Right lobe of liver (tissue), 4 donors: Measurements from ENCODE around the gene SSR4.

Experiments used
- POLR2A ChIP-seq: fragments of 450-650 bp; IDR thresholded peaks from one replicate; pipeline ENCODE4 v1.6.1; 2017; ENCODE audit warnings: antibody characterized with exemption, mild to moderate bottlenecking
- TF ChIP-seq, protein P1 (sequence below), 4 donors: fragments of 200-600 bp in 3 of 4; fragments of 450-650 bp in 1 of 4; IDR thresholded peaks; one replicate each; pipeline versions ENCODE4 v1.5.1 to v1.8.0; 2016 to 2022; ENCODE audit warnings: antibody characterized with exemption in 4 of 4, mild to moderate bottlenecking in 2 of 4
- donor health status: DM: no; HTN: no; CAD: no.
- donor health status: DM: no; HTN: no; CAD: no.
- donor health status: DM: no; HTN: yes; CAD: no.

DNA sequence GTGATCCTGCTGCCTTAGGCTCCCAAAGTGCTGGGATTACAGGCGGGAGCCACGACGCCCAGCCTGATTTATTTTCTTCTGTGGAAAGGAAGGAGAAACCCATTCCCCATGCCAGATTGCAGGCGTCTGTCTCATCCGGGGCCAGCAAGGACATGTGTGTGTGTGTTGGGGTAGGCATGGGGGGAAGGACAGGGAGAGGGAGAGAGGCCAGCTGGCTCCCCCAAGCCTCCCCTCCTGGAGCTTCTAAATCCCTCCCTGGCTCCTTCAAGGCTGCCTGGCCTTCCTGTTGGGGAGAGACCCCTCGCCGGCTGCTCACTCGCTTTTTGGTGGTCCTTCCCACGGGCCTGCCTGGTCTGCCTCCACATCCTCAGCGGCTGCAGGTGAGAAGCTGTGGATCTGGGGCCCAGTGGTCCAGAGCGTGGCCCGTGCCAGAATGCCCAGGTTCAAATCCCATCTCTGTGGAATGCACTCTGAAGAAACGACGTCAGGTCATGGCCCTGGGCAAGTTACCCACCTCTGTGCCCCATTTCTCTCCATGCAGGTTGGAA, 31.8 kb upstream of the SSR4 start:
- TF ChIP-seq, protein P1, sequence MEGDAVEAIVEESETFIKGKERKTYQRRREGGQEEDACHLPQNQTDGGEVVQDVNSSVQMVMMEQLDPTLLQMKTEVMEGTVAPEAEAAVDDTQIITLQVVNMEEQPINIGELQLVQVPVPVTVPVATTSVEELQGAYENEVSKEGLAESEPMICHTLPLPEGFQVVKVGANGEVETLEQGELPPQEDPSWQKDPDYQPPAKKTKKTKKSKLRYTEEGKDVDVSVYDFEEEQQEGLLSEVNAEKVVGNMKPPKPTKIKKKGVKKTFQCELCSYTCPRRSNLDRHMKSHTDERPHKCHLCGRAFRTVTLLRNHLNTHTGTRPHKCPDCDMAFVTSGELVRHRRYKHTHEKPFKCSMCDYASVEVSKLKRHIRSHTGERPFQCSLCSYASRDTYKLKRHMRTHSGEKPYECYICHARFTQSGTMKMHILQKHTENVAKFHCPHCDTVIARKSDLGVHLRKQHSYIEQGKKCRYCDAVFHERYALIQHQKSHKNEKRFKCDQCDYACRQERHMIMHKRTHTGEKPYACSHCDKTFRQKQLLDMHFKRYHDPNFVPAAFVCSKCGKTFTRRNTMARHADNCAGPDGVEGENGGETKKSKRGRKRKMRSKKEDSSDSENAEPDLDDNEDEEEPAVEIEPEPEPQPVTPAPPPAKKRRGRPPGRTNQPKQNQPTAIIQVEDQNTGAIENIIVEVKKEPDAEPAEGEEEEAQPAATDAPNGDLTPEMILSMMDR (IDR thresholded peaks at IDR 0.05): no peak
- no peak for TF ChIP-seq POLR2A
